Measurements from ENCODE around the gene ZFYVE9. TPM values are rescaled to one million over a fixed set of nuclear protein-coding genes. Genes with fewer than 3 reads are reported as not detected.

The ZFYVE9 gene
- total RNA-seq, 4 donors from 2014 or later = 22.8 to 37.0 (median 28.2) TPM

GRCh38 chr1:52157582-52157981 lies 15.7 kb downstream of the ZFYVE9 start:
- DNase-seq = no peak
- H3K4me3 ChIP-seq = no peak overlapping the region
- H3K27ac ChIP-seq = no peak overlapping the region
- peaks cover 0 to 19% (median 4%) of the 10 kb centered on the region in 4 donors for H3K4me1 ChIP-seq
- TF ChIP-seq POLR2A (IDR thresholded peaks at IDR 0.05) = no peak
- no peak for TF ChIP-seq POLR2AphosphoS5 (IDR thresholded peaks at IDR 0.05)
- no peak for TF ChIP-seq EP300 (IDR thresholded peaks at IDR 0.05; ENCODE audit: low read depth)
- TF ChIP-seq CTCF (IDR thresholded peaks at IDR 0.05) = no peak
- WGBS, 2 donors (ENCODE audit: low coverage in 1 of 2) = 100% methylated on average over 1 to 2 of the region's 2 CpGs
- in situ Hi-C loops (cut with MboI; ENCODE audit: low pct_ligation_motif_present in 1 of 4, low pct_unique_long_range_greater_than_20kb in 1 of 4, low sequenced_read_pairs in 3 of 4) (no loop called here), intact Hi-C loops (cut with DNase I; ENCODE audit: low total_unique reads) (no loop called here)
- H3K36me3 ChIP-seq = no peaks in the 10 kb centered on the region
- no peaks in the 10 kb centered on the region for H3K27me3 ChIP-seq
- no peaks in the 10 kb centered on the region for H3K9me3 ChIP-seq

- Histone ChIP-seq H3K4me3 (no peak overlapping the region), H3K27ac (no peak overlapping the region), H3K9me3 (no peaks in the 10 kb centered on the region), H3K36me3 (no peaks in the 10 kb centered on the region), H3K4me1 (peaks cover 0 to 19% (median 4%) of the 10 kb centered on the region in 4 donors), H3K27me3 (no peaks in the 10 kb centered on the region)
- 86 to 93% methylated on average over 3 to 4 of the region's 4 CpGs for WGBS, 2 donors (ENCODE audit: low coverage in 1 of 2)
- intact Hi-C loops (cut with DNase I; ENCODE audit: low total_unique reads) (no loop called here), in situ Hi-C loops (cut with MboI; ENCODE audit: low pct_ligation_motif_present in 1 of 4, low pct_unique_long_range_greater_than_20kb in 1 of 4, low sequenced_read_pairs in 3 of 4) (no loop called here)
- DNase-seq = no peak
- TF ChIP-seq POLR2A (IDR thresholded peaks at IDR 0.05) (no peak), EP300 (IDR thresholded peaks at IDR 0.05; ENCODE audit: low read depth) (no peak), CTCF (IDR thresholded peaks at IDR 0.05) (no peak), POLR2AphosphoS5 (IDR thresholded peaks at IDR 0.05) (no peak)
Measured at GRCh38 chr1:52158218-52158617, 16.3 kb downstream of the ZFYVE9 start.

- Histone ChIP-seq H3K27me3 (no peaks in the 10 kb centered on the region), H3K27ac (no peak overlapping the region), H3K4me1 (peaks cover 0 to 19% (median 4%) of the 10 kb centered on the region in 4 donors), H3K9me3 (no peaks in the 10 kb centered on the region), H3K36me3 (no peaks in the 10 kb centered on the region), H3K4me3 (no peak overlapping the region)
- intact Hi-C loops (cut with DNase I; ENCODE audit: low total_unique reads) (no loop called here), in situ Hi-C loops (cut with MboI; ENCODE audit: low pct_ligation_motif_present in 1 of 4, low pct_unique_long_range_greater_than_20kb in 1 of 4, low sequenced_read_pairs in 3 of 4) (no loop called here)
- DNase-seq = no peak
- 92 to 95% methylated on average over 7 to 10 of the region's 10 CpGs for WGBS, 2 donors (ENCODE audit: low coverage in 1 of 2)
- no peak for TF ChIP-seq CTCF (IDR thresholded peaks at IDR 0.05)
- no peak for TF ChIP-seq POLR2AphosphoS5 (IDR thresholded peaks at IDR 0.05)
- no peak for TF ChIP-seq POLR2A (IDR thresholded peaks at IDR 0.05)
- no peak for TF ChIP-seq EP300 (IDR thresholded peaks at IDR 0.05; ENCODE audit: low read depth)
Measured at GRCh38 chr1:52159033-52159789, 17.3 kb downstream of the ZFYVE9 start.

GRCh38 chr1:52162947-52163346 lies 21.1 kb downstream of the ZFYVE9 start:
- Histone ChIP-seq H3K4me1 (peaks cover 0 to 5% (median 2%) of the 10 kb centered on the region in 4 donors), H3K4me3 (no peak overlapping the region), H3K27me3 (no peaks in the 10 kb centered on the region), H3K9me3 (no peaks in the 10 kb centered on the region), H3K36me3 (no peaks in the 10 kb centered on the region), H3K27ac (no peak overlapping the region)
- TF ChIP-seq POLR2AphosphoS5 (IDR thresholded peaks at IDR 0.05) (no peak), EP300 (IDR thresholded peaks at IDR 0.05; ENCODE audit: low read depth) (no peak), CTCF (IDR thresholded peaks at IDR 0.05) (no peak), POLR2A (IDR thresholded peaks at IDR 0.05) (no peak)
- in situ Hi-C loops (cut with MboI; ENCODE audit: low pct_ligation_motif_present in 1 of 4, low pct_unique_long_range_greater_than_20kb in 1 of 4, low sequenced_read_pairs in 3 of 4) = no loop called here
- intact Hi-C loops (cut with DNase I; ENCODE audit: low total_unique reads) = no loop called here
- 84 to 100% methylated on average over 2 of the region's 2 CpGs for WGBS, 2 donors (ENCODE audit: low coverage in 1 of 2)
- no peak for DNase-seq

Data from transverse colon (tissue), 4 donors.